Measurements from ENCODE around the gene SRMS. TPM values are rescaled to one million over a fixed set of nuclear protein-coding genes. Genes with fewer than 3 reads are reported as not detected.

The SRMS gene
- total RNA-seq, 1 donor = not detected

DNA sequence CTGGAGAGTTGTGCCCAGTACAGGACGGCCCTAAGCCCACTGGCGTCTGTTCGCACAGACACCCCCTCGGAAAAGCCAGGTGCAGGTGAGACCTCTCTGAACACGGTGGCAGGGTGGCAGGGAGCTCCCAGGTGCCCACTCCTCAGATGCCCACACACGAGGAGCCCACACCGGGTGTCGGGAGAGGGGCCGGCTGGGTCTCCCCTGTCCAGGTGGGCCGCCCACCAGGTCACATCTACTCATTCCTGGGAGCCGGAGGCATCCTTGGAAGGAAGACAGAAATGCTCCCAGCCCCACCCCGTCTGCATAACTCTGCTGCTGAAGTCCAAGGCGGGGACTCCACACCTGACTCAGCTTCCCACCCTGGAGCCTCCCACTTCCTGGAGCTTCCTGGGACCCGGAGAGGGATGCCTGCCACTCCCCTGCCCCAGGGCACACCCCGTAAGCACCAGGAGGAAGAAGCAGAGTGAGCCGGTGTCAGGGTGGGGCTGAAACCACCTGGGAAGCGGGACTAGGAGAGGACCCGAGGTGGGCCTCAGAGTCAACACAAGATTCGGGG, 2.5 kb downstream of the SRMS start:
- Histone ChIP-seq H4K20me1 (ENCODE audit: insufficient read depth, low read length) (no peaks in the 10 kb centered on the region), H3K27me3 (ENCODE audit: insufficient read depth, low read length) (peaks cover 22% of the 10 kb centered on the region), H3K9me3 (ENCODE audit: low read depth, low read length) (no peaks in the 10 kb centered on the region), H3K27ac (ENCODE audit: low read depth, low read length) (no peak overlapping the region), H3K4me1 (ENCODE audit: insufficient read depth, low read length) (no peaks in the 10 kb centered on the region), H3K4me2 (ENCODE audit: insufficient read depth, low read length) (no peak overlapping the region), H3K79me2 (ENCODE audit: insufficient read depth, low read length) (no peaks in the 10 kb centered on the region), H2AFZ (ENCODE audit: low read length) (no peak overlapping the region), H3K4me3 (ENCODE audit: insufficient read depth, low read length) (no peak overlapping the region), H3K36me3 (ENCODE audit: insufficient read depth, low read length) (no peaks in the 10 kb centered on the region)
- no peak for DNase-seq (ENCODE audit: insufficient read length, low spot score, missing footprints)
- TF ChIP-seq, protein P1, sequence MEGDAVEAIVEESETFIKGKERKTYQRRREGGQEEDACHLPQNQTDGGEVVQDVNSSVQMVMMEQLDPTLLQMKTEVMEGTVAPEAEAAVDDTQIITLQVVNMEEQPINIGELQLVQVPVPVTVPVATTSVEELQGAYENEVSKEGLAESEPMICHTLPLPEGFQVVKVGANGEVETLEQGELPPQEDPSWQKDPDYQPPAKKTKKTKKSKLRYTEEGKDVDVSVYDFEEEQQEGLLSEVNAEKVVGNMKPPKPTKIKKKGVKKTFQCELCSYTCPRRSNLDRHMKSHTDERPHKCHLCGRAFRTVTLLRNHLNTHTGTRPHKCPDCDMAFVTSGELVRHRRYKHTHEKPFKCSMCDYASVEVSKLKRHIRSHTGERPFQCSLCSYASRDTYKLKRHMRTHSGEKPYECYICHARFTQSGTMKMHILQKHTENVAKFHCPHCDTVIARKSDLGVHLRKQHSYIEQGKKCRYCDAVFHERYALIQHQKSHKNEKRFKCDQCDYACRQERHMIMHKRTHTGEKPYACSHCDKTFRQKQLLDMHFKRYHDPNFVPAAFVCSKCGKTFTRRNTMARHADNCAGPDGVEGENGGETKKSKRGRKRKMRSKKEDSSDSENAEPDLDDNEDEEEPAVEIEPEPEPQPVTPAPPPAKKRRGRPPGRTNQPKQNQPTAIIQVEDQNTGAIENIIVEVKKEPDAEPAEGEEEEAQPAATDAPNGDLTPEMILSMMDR (IDR thresholded peaks at IDR 0.05; ENCODE audit: extremely low read depth, low read depth, low read length) = no peak

DNA sequence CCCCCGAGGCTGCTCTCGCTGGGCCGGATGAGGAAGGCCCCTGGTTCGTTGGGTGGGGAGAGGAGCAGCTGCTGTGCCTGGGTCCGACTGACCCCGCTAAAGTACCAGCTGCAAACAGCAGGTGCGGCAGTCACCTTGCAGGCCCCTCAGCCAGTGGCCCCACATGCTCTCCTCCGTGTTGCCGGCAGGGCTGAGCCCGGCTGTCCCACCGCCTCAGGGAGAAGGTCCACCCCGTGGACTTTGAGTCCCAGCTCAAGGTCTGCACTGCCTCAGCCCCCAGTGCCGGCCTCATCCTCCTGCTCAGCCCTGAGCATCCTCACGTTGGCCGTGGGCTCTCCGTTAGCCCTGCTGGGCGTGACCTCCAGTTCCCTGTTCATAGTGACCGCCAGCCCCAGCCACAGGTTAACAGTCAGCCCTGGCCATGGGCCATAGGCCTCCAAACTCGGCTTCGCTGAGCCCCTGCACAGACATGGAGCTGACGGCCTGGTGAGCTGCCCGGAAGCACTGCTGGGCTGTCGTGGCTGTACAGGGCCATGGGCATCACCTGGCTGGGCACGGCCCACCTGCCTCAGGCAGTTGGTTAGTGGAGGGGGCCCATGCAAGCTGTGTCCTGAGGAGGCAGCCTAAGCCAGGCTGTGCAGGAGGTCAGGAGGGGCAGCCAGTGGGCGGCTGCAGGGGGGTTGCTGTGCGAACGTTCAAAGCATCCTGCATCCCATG, 3.1 kb downstream of the SRMS start:
- Histone ChIP-seq H3K79me2 (ENCODE audit: insufficient read depth, low read length) (no peaks in the 10 kb centered on the region), H3K4me1 (ENCODE audit: insufficient read depth, low read length) (no peaks in the 10 kb centered on the region), H3K4me3 (ENCODE audit: insufficient read depth, low read length) (no peak overlapping the region), H3K36me3 (ENCODE audit: insufficient read depth, low read length) (no peaks in the 10 kb centered on the region), H4K20me1 (ENCODE audit: insufficient read depth, low read length) (no peaks in the 10 kb centered on the region), H3K4me2 (ENCODE audit: insufficient read depth, low read length) (no peak overlapping the region), H3K9me3 (ENCODE audit: low read depth, low read length) (no peaks in the 10 kb centered on the region), H2AFZ (ENCODE audit: low read length) (no peak overlapping the region), H3K27me3 (ENCODE audit: insufficient read depth, low read length) (peaks cover 19% of the 10 kb centered on the region), H3K27ac (ENCODE audit: low read depth, low read length) (no peak overlapping the region)
- DNase-seq (ENCODE audit: insufficient read length, low spot score, missing footprints) = no peak
- TF ChIP-seq, protein P1 (IDR thresholded peaks at IDR 0.05; ENCODE audit: extremely low read depth, low read depth, low read length) = no peak

DNA sequence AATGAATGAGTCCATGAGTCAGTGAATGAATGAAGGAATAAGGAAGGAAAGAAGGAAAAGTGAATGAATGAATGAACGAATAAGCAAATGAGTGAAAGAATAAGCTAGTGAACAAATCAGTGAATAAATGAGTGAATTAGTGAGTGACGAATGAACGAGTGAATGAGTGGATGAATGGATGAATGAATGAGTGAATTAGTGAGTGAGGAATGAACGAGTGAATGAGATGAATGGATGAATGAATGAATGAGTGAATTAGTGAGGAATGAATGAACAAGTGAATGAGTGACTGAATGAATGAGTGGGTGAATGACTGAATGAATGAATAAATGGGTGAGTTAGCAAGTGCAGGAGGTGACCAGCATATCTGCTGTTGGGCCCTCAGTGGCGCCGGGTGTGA, 3.8 kb downstream of the SRMS start:
- H3K79me2 ChIP-seq (ENCODE audit: insufficient read depth, low read length) = no peaks in the 10 kb centered on the region
- H3K4me2 ChIP-seq (ENCODE audit: insufficient read depth, low read length) = no peak overlapping the region
- DNase-seq (ENCODE audit: insufficient read length, low spot score, missing footprints) = no peak
- no peaks in the 10 kb centered on the region for H3K9me3 ChIP-seq (ENCODE audit: low read depth, low read length)
- H3K4me3 ChIP-seq (ENCODE audit: insufficient read depth, low read length) = no peak overlapping the region
- no peaks in the 10 kb centered on the region for H3K4me1 ChIP-seq (ENCODE audit: insufficient read depth, low read length)
- H2AFZ ChIP-seq (ENCODE audit: low read length) = no peak overlapping the region
- TF ChIP-seq, protein P1 (IDR thresholded peaks at IDR 0.05; ENCODE audit: extremely low read depth, low read depth, low read length) = no peak
- no peak overlapping the region for H3K27ac ChIP-seq (ENCODE audit: low read depth, low read length)
- H3K27me3 ChIP-seq (ENCODE audit: insufficient read depth, low read length) = peaks cover 17% of the 10 kb centered on the region
- no peaks in the 10 kb centered on the region for H4K20me1 ChIP-seq (ENCODE audit: insufficient read depth, low read length)
- H3K36me3 ChIP-seq (ENCODE audit: insufficient read depth, low read length) = no peaks in the 10 kb centered on the region

DNA sequence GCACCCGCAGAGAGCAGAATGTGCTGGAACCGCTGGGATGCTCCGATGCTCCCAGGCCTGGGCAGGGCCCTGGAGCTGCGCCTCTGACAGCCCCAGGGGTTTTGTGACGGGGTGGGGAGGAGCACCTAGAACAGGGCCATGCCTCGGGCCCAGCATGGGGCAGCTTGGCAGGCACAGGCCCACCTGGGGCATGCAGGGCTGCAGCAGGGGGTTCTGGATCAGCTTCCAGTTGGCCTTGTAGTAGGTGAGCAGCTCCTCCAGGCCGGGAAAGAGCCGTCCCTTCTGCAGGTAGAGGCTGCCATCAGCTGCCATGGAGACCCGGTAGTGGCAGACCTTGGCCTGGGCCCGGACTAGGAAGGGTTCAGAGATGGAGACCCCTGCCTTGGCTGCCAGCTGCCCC, 4.4 kb downstream of the SRMS start:
- peaks cover 11% of the 10 kb centered on the region for H3K27me3 ChIP-seq (ENCODE audit: insufficient read depth, low read length)
- H3K27ac ChIP-seq (ENCODE audit: low read depth, low read length) = no peak overlapping the region
- H3K4me2 ChIP-seq (ENCODE audit: insufficient read depth, low read length) = no peak overlapping the region
- no peaks in the 10 kb centered on the region for H3K4me1 ChIP-seq (ENCODE audit: insufficient read depth, low read length)
- H3K9me3 ChIP-seq (ENCODE audit: low read depth, low read length) = no peaks in the 10 kb centered on the region
- no peak for DNase-seq (ENCODE audit: insufficient read length, low spot score, missing footprints)
- H3K36me3 ChIP-seq (ENCODE audit: insufficient read depth, low read length) = no peaks in the 10 kb centered on the region
- no peak overlapping the region for H3K4me3 ChIP-seq (ENCODE audit: insufficient read depth, low read length)
- TF ChIP-seq, protein P1 (IDR thresholded peaks at IDR 0.05; ENCODE audit: extremely low read depth, low read depth, low read length) = no peak
- H2AFZ ChIP-seq (ENCODE audit: low read length) = no peak overlapping the region
- no peaks in the 10 kb centered on the region for H4K20me1 ChIP-seq (ENCODE audit: insufficient read depth, low read length)
- no peaks in the 10 kb centered on the region for H3K79me2 ChIP-seq (ENCODE audit: insufficient read depth, low read length)

Measured in osteoblast (primary cell).